Astrocyte (in vitro differentiated cells and primary cell): ENCODE data around the gene ZNF525. TPM values are rescaled to one million over a fixed set of nuclear protein-coding genes. Genes with fewer than 3 reads are reported as not detected.

ENCODE experiments used
- DNase-seq: peaks from one replicate; pipeline ENCODE4 v3.0.0-alpha.2; 2010; ENCODE audit warnings: low read depth
- FAIRE-seq: peaks from 2 replicates; lab custom pipeline; 2011; peaks lifted over from hg19 to GRCh38; lab: Jason Lieb, UNC
- H2AFZ ChIP-seq: 2 replicates; pipeline ENCODE4 v1.6.0; 2012; ENCODE audit warnings: low read depth, low read length, inconsistent platforms
- H3K27ac ChIP-seq: 2 replicates; pipeline ENCODE4 v1.5.1; 2011; ENCODE audit warnings: low read depth, low read length, inconsistent platforms
- H3K27me3 ChIP-seq: 2 replicates; pipeline ENCODE4 v1.6.0; 2011; ENCODE audit warnings: low read length, inconsistent platforms; ENCODE audit not compliant: insufficient read depth
- H3K36me3 ChIP-seq: 2 replicates; pipeline ENCODE4 v1.5.1; 2011; ENCODE audit warnings: low read length, inconsistent platforms; ENCODE audit not compliant: insufficient read depth
- H3K4me1 ChIP-seq: 2 replicates; pipeline ENCODE4 v1.5.1; 2011; ENCODE audit warnings: low read length, inconsistent platforms; ENCODE audit not compliant: insufficient read depth
- H3K4me2 ChIP-seq: 2 replicates; pipeline ENCODE4 v1.6.0; 2012; ENCODE audit warnings: low read length, inconsistent platforms
- H3K4me3 ChIP-seq: 2 replicates; pipeline ENCODE4 v1.5.1; 2011; ENCODE audit warnings: low read depth, mild to moderate bottlenecking, low read length, inconsistent platforms; ENCODE audit not compliant: insufficient read depth
- H3K79me2 ChIP-seq: 2 replicates; pipeline ENCODE4 v1.6.0; 2012; ENCODE audit warnings: mild to moderate bottlenecking, low read length, inconsistent platforms; ENCODE audit not compliant: insufficient read depth
- H3K9ac ChIP-seq: 2 replicates; pipeline ENCODE4 v1.6.0; 2012; ENCODE audit warnings: mild to moderate bottlenecking, low read length, inconsistent platforms
- H3K9me3 ChIP-seq: 2 replicates; pipeline ENCODE4 v1.5.1; 2012; ENCODE audit warnings: low read depth, mild to moderate bottlenecking, low read length, inconsistent platforms; ENCODE audit not compliant: insufficient read depth
- H4K20me1 ChIP-seq: 2 replicates; pipeline ENCODE4 v1.6.0; 2012; ENCODE audit warnings: low read length, inconsistent platforms; ENCODE audit not compliant: insufficient read depth
- H3K27ac Mint-ChIP-seq: one replicate; pipeline ENCODE4 v1.8.0; 2021; ENCODE audit warnings: mild to moderate bottlenecking, mixed read lengths; ENCODE audit not compliant: unreplicated experiment
- H3K27me3 Mint-ChIP-seq: one replicate; pipeline ENCODE4 v1.8.0; 2021; ENCODE audit warnings: low read depth, mixed read lengths; ENCODE audit not compliant: unreplicated experiment
- H3K36me3 Mint-ChIP-seq: one replicate; pipeline ENCODE4 v1.8.0; 2021; ENCODE audit warnings: low read depth, mixed read lengths; ENCODE audit not compliant: unreplicated experiment
- H3K4me1 Mint-ChIP-seq: one replicate; pipeline ENCODE4 v1.8.0; 2021; ENCODE audit warnings: low read depth, mixed read lengths; ENCODE audit not compliant: unreplicated experiment
- H3K4me3 Mint-ChIP-seq: one replicate; pipeline ENCODE4 v1.8.0; 2021; ENCODE audit warnings: mild to moderate bottlenecking, moderate library complexity, mixed read lengths; ENCODE audit not compliant: unreplicated experiment
- H3K9me3 Mint-ChIP-seq: one replicate; pipeline ENCODE4 v1.8.0; 2021; ENCODE audit warnings: mild to moderate bottlenecking, mixed read lengths; ENCODE audit not compliant: unreplicated experiment
- CTCF ChIP-seq: IDR thresholded peaks from 2 replicates; pipeline ENCODE4 v1.5.1; 2011; ENCODE audit warnings: low read depth, mild to moderate bottlenecking, inconsistent platforms, low read length, moderate library complexity; ENCODE audit not compliant: insufficient read depth
- EZH2 ChIP-seq: IDR thresholded peaks from 2 replicates; pipeline ENCODE4 v1.6.1; 2012; ENCODE audit warnings: mild to moderate bottlenecking, low read length, inconsistent platforms; ENCODE audit not compliant: insufficient read depth
- total RNA-seq: library from RNA; stranded (reverse); gene quantifications from 2 replicates; pipeline ENCODE4 v1.2.1, GENCODE V29; 2021

ZNF525 gene
- total RNA-seq, 1 donor from 2014 or later = 7.1 TPM

- Histone ChIP-seq H3K9ac (no peak overlapping the region), H3K4me1 (no peaks in the 10 kb centered on the region), H2AFZ (no peak overlapping the region), H3K9me3 (no peaks in the 10 kb centered on the region), H3K4me2 (no peak overlapping the region), H4K20me1 (no peaks in the 10 kb centered on the region), H3K27ac (no peak overlapping the region), H3K79me2 (no peaks in the 10 kb centered on the region), H3K36me3 (no peaks in the 10 kb centered on the region), H3K27me3 (no peaks in the 10 kb centered on the region), H3K4me3 (no peak overlapping the region)
- Mint-ChIP-seq H3K4me1 (no peaks in the 10 kb centered on the region), H3K27ac (no peak overlapping the region), H3K36me3 (peaks cover 2% of the 10 kb centered on the region), H3K9me3 (no peaks in the 10 kb centered on the region), H3K4me3 (no peak overlapping the region), H3K27me3 (no peaks in the 10 kb centered on the region)
- no peak for FAIRE-seq
- no peak for TF ChIP-seq EZH2
- peak; percentile 46 for TF ChIP-seq CTCF
- DNase-seq = peak; percentile 29
These were observed 59.6 kb downstream of the ZNF525 start for GRCh38 chr19:53424968-53425597.

- FAIRE-seq (no peak), DNase-seq (peak; percentile 65)
- Mint-ChIP-seq H3K27me3 (no peaks in the 10 kb centered on the region), H3K4me1 (peaks cover 3% of the 10 kb centered on the region), H3K9me3 (no peaks in the 10 kb centered on the region), H3K4me3 (peak within 1 kb of the TSS; percentile 98), H3K36me3 (peaks cover 4% of the 10 kb centered on the region), H3K27ac (peak within 1 kb of the TSS; percentile 92)
- Histone ChIP-seq H3K36me3 (peaks cover 5% of the 10 kb centered on the region), H2AFZ (peak within 1 kb of the TSS; percentile 96), H4K20me1 (no peaks in the 10 kb centered on the region), H3K27ac (peak within 1 kb of the TSS; percentile 70), H3K27me3 (no peaks in the 10 kb centered on the region), H3K4me2 (peak within 1 kb of the TSS; percentile 97), H3K4me1 (peaks cover 4% of the 10 kb centered on the region), H3K9me3 (no peaks in the 10 kb centered on the region), H3K79me2 (peaks cover 12% of the 10 kb centered on the region), H3K9ac (peak within 1 kb of the TSS; percentile 92), H3K4me3 (peak within 1 kb of the TSS; percentile 93)
- no peak for TF ChIP-seq EZH2
- no peak for TF ChIP-seq CTCF
These were observed 66.0 kb downstream of the ZNF525 start, which contains the start of gene ZNF761 for GRCh38 chr19:53431399-53432087. Gene ZNF761 (plus strand): TSS chr19:53431984. CDS start chr19:53447269, 15,285 bp downstream.
